ENCODE measurements around the gene NOXO1. TPM values are rescaled to one million over a fixed set of nuclear protein-coding genes. Genes with fewer than 3 reads are reported as not detected.

The NOXO1 gene
- total and polyA plus RNA-seq, 2 experiments from 2014 or later = 2.3 to 6.0 TPM

- DNase-seq (ENCODE audit: low spot score) = no peak
- Histone ChIP-seq H3K36me3 (replicated peaks; ENCODE audit: insufficient read depth, low read depth) (no peaks in the 10 kb centered on the region), H2AFZ (no peak overlapping the region), H3K4me1 (ENCODE audit: insufficient read depth) (peaks cover 29% of the 10 kb centered on the region), H3K9me3 (ENCODE audit: low read depth) (no peaks in the 10 kb centered on the region), H3K79me2 (peaks cover 22% of the 10 kb centered on the region), H3K4me2 (no peak overlapping the region), H3K9me2 (replicated peaks; ENCODE audit: insufficient read depth) (no peaks in the 10 kb centered on the region), H4K20me1 (ENCODE audit: insufficient read depth, poor library complexity, severe bottlenecking) (peaks cover 3% of the 10 kb centered on the region), H3K27me3 (peaks cover 39% of the 10 kb centered on the region), H3K27ac (no peak overlapping the region), H3K4me3 (no peak overlapping the region)
- 75% methylated on average over 5 of the region's 5 CpGs for WGBS (ENCODE audit: low lambda C conversion rate, missing lambda C conversion rate)
- TF ChIP-seq, protein P1, sequence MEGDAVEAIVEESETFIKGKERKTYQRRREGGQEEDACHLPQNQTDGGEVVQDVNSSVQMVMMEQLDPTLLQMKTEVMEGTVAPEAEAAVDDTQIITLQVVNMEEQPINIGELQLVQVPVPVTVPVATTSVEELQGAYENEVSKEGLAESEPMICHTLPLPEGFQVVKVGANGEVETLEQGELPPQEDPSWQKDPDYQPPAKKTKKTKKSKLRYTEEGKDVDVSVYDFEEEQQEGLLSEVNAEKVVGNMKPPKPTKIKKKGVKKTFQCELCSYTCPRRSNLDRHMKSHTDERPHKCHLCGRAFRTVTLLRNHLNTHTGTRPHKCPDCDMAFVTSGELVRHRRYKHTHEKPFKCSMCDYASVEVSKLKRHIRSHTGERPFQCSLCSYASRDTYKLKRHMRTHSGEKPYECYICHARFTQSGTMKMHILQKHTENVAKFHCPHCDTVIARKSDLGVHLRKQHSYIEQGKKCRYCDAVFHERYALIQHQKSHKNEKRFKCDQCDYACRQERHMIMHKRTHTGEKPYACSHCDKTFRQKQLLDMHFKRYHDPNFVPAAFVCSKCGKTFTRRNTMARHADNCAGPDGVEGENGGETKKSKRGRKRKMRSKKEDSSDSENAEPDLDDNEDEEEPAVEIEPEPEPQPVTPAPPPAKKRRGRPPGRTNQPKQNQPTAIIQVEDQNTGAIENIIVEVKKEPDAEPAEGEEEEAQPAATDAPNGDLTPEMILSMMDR (IDR thresholded peaks at IDR 0.05; ENCODE audit: poor library complexity) = no peak
Measured at GRCh38 chr16:1982013-1982433, 754 bp upstream of the NOXO1 start.

GRCh38 chr16:1980770-1981087 is 540 bp downstream of the NOXO1 start:
- WGBS (ENCODE audit: low lambda C conversion rate, missing lambda C conversion rate) = 66% methylated on average over 16 of the region's 16 CpGs
- H3K27ac ChIP-seq = no peak overlapping the region
- no peak overlapping the region for H3K4me3 ChIP-seq

GRCh38 chr16:1980030-1980769 is 1.1 kb downstream of the NOXO1 start:
- H3K36me3 ChIP-seq (replicated peaks; ENCODE audit: insufficient read depth, low read depth) = no peaks in the 10 kb centered on the region
- H3K4me3 ChIP-seq = no peak overlapping the region
- H2AFZ ChIP-seq = no peak overlapping the region
- H4K20me1 ChIP-seq (ENCODE audit: insufficient read depth, poor library complexity, severe bottlenecking) = no peaks in the 10 kb centered on the region
- TF ChIP-seq, protein P1 (IDR thresholded peaks at IDR 0.05; ENCODE audit: poor library complexity) = no peak
- peak; percentile 22 for TF ChIP-seq EZH2 (IDR thresholded peaks at IDR 0.05; ENCODE audit: borderline replicate concordance)
- H3K27me3 ChIP-seq = peaks cover 39% of the 10 kb centered on the region
- H3K4me1 ChIP-seq (ENCODE audit: insufficient read depth) = peaks cover 23% of the 10 kb centered on the region
- 24% methylated on average over 45 of the region's 53 CpGs for WGBS (ENCODE audit: low lambda C conversion rate, missing lambda C conversion rate)
- H3K79me2 ChIP-seq = peaks cover 8% of the 10 kb centered on the region
- no peaks in the 10 kb centered on the region for H3K9me2 ChIP-seq (replicated peaks; ENCODE audit: insufficient read depth)
- DNase-seq (ENCODE audit: low spot score) = no peak
- H3K27ac ChIP-seq = peak overlapping the region; percentile 66
- H3K4me2 ChIP-seq = peak overlapping the region; percentile 75
- H3K9me3 ChIP-seq (ENCODE audit: low read depth) = no peaks in the 10 kb centered on the region

More at GRCh38 chr16:1980770-1981087, 540 bp downstream of the NOXO1 start:
- no peak overlapping the region for H2AFZ ChIP-seq
- peaks cover 29% of the 10 kb centered on the region for H3K4me1 ChIP-seq (ENCODE audit: insufficient read depth)
- no peaks in the 10 kb centered on the region for H3K36me3 ChIP-seq (replicated peaks; ENCODE audit: insufficient read depth, low read depth)
- no peak for DNase-seq (ENCODE audit: low spot score)
- peaks cover 13% of the 10 kb centered on the region for H3K79me2 ChIP-seq
- no peak for TF ChIP-seq EZH2 (IDR thresholded peaks at IDR 0.05; ENCODE audit: borderline replicate concordance)
- TF ChIP-seq, protein P1 (IDR thresholded peaks at IDR 0.05; ENCODE audit: poor library complexity) = no peak
- no peaks in the 10 kb centered on the region for H4K20me1 ChIP-seq (ENCODE audit: insufficient read depth, poor library complexity, severe bottlenecking)
- no peaks in the 10 kb centered on the region for H3K9me3 ChIP-seq (ENCODE audit: low read depth)
- no peaks in the 10 kb centered on the region for H3K9me2 ChIP-seq (replicated peaks; ENCODE audit: insufficient read depth)
- peaks cover 39% of the 10 kb centered on the region for H3K27me3 ChIP-seq
- peak overlapping the region; percentile 75 for H3K4me2 ChIP-seq
